Subcutaneous adipose tissue (tissue), 4 donors: Measurements from ENCODE around the gene FAM221B. TPM values are rescaled to one million over a fixed set of nuclear protein-coding genes. Genes with fewer than 3 reads are reported as not detected.

Experiments
- total RNA-seq, 4 donors: library from RNA; depleted of rRNA; stranded (reverse); fragments of >200 nt; gene quantifications; one replicate each; pipeline ENCODE4 v1.1.0, GENCODE V29; 2016
- TF ChIP-seq, protein P1 (sequence below): fragments of 450-650 bp; IDR thresholded peaks from one replicate; pipeline ENCODE4 v1.5.1; 2016; ENCODE audit warnings: low read depth, mild to moderate bottlenecking, control low read depth, antibody characterized with exemption, moderate library complexity

Gene FAM221B
- total RNA-seq, 4 donors from 2014 or later, result not detected

- TF ChIP-seq, protein P1, sequence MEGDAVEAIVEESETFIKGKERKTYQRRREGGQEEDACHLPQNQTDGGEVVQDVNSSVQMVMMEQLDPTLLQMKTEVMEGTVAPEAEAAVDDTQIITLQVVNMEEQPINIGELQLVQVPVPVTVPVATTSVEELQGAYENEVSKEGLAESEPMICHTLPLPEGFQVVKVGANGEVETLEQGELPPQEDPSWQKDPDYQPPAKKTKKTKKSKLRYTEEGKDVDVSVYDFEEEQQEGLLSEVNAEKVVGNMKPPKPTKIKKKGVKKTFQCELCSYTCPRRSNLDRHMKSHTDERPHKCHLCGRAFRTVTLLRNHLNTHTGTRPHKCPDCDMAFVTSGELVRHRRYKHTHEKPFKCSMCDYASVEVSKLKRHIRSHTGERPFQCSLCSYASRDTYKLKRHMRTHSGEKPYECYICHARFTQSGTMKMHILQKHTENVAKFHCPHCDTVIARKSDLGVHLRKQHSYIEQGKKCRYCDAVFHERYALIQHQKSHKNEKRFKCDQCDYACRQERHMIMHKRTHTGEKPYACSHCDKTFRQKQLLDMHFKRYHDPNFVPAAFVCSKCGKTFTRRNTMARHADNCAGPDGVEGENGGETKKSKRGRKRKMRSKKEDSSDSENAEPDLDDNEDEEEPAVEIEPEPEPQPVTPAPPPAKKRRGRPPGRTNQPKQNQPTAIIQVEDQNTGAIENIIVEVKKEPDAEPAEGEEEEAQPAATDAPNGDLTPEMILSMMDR, result no peak
Observed at GRCh38 chr9:35839926-35840325, 11.4 kb upstream of the FAM221B start.

GRCh38 chr9:35836595-35836994, 8.1 kb upstream of the FAM221B start:
- TF ChIP-seq, protein P1, result no peak

DNA sequence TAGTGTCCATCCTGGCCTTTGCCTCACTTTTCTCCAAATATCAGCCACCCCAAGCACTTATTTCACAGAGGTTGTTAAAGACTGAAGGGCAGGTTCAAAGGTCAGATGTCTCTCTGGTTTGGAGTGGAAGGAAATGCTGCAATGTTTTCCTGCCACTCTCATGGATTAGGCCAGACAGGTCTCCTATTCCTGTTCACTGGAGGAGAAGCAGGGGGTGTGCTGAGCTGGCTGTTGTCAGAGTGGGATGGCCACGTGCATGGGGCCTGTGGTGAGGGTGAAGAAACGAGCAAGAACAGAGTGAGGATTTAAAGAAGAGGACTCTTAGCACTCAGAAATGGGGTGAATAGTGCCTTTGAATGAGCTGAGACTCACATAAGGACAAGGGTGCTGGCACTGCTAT, 7.2 kb upstream of the FAM221B start:
- TF ChIP-seq, protein P1, result no peak

- TF ChIP-seq, protein P1, result no peak
Observed at GRCh38 chr9:35835216-35835632, 6.7 kb upstream of the FAM221B start.

GRCh38 chr9:35834260-35835215, 6.0 kb upstream of the FAM221B start:
- TF ChIP-seq, protein P1, result no peak

DNA sequence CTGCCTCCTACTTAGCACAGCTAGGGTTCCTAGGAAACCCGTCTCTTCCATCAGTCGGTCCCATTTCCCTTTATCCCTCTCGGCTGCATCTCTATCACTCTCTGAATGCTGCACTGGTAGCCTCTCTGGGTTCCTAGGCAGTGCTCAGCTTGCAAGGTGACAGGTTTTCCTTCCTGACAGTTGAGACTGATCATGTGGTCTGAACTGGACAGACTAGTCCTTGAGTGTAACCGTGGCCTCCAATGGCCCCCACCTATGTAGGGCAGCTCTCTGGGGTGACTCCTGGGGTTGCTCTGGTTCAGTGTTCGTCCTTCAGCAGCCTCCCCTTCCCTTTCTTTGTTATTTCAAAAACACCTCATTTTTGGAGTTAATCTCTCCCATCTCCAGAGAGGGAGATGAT, 4.3 kb upstream of the FAM221B start:
- TF ChIP-seq, protein P1, result no peak

GRCh38 chr9:35831040-35831439, 2.5 kb upstream of the FAM221B start:
- TF ChIP-seq, protein P1, result no peak
